Mammary epithelial cell (primary cell): ENCODE results near the gene RALGAPB.

ENCODE experiments used
- CTCF ChIP-seq, 2 donors: IDR thresholded peaks in 1 of 2; conservative IDR thresholded peaks in 1 of 2; 2 replicates each; pipeline ENCODE4 v1.5.1; 2011 to 2012; ENCODE audit warnings: inconsistent platforms in 2 of 2, low read length in 2 of 2, mild to moderate bottlenecking in 2 of 2, control low read depth in 1 of 2, low read depth in 1 of 2; ENCODE audit not compliant: insufficient read depth in 1 of 2; ENCODE audit errors: extremely low read depth in 1 of 2
- EZH2 ChIP-seq: IDR thresholded peaks from 2 replicates; pipeline ENCODE4 v1.6.1; 2012; ENCODE audit warnings: low read length, inconsistent platforms, borderline replicate concordance

GRCh38 chr20:38545771-38546170 is 73.1 kb downstream of the RALGAPB start:
- no peak for TF ChIP-seq EZH2
- TF ChIP-seq CTCF (conservative IDR thresholded peaks at IDR 0.05 in 1 of 2, IDR thresholded peaks at IDR 0.05 in 1 of 2; ENCODE audit: extremely low read depth in 1 of 2, insufficient read depth in 1 of 2, low read depth in 1 of 2, low read length in 2 of 2) = no peak
